C4-2B (cell line): ENCODE measurements around the gene ZNF354B.
A peak's percentile ranks its signal among the peaks of the same experiment; 100 is the strongest.
"Not testable (repeated sequence)": the region's sequence is repeated elsewhere in the genome, so short reads cannot be mapped to it uniquely, and the experiment has no call there.

Source experiments
- H3K27ac ChIP-seq: fragments of 450-650 bp; 2 replicates; pipeline ENCODE4 v1.5.1; 2017
- CTCF ChIP-seq: fragments of 450-650 bp; conservative IDR thresholded peaks from 2 replicates; pipeline ENCODE4 v1.5.1; 2017; ENCODE audit warnings: mild to moderate bottlenecking
- ZFX ChIP-seq: fragments of 450-650 bp; IDR thresholded peaks from 2 replicates; pipeline ENCODE4 v1.6.1; 2017

ZNF354B gene

GRCh38 chr5:178831049-178831448 lies 28.7 kb upstream of the ZNF354B start:
- TF ChIP-seq CTCF = peak; percentile 21; the same call in 1 of the 2 replicates
- no peak for TF ChIP-seq ZFX
- H3K27ac ChIP-seq = no peak overlapping the region

GRCh38 chr5:178832618-178833201 lies 27.0 kb upstream of the ZNF354B start:
- TF ChIP-seq ZFX (no peak), CTCF (no peak)
- no peak overlapping the region for H3K27ac ChIP-seq

- no peak overlapping the region for H3K27ac ChIP-seq
- TF ChIP-seq ZFX = no peak
These were observed 23.1 kb upstream of the ZNF354B start for GRCh38 chr5:178836628-178837027.

DNA sequence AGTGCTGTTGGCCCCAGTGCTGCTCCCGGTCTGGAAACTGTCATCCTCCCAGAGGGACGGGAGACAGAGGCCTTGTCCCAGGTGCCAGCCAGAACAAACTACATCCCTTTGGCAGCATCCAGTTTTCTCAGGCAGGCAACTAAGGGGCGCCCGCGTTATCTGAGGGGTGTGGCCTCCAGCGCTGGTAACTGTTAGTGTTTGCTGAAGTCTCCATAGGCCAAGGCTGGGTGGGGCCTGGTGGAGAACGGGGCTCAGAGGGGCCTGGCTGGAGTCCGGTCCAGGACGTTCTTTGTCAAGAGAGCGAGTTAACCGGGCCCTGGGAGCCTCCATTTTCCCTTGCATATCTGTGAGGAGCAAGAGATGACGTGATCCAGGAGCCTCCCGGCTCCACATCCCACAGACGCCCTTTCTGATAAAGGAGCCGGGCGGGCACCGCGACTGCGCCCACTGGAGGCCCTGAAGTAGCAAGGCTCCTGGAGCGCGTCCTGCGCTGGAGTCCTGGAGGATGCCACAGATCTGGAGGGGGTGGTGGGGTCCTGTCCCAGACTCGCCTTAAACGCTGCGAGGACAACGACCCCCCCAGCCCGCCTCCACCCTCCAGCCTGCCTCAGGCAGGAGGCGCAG lies 20.9 kb upstream of the ZNF354B start:
- H3K27ac ChIP-seq = not testable (repeated sequence)

DNA sequence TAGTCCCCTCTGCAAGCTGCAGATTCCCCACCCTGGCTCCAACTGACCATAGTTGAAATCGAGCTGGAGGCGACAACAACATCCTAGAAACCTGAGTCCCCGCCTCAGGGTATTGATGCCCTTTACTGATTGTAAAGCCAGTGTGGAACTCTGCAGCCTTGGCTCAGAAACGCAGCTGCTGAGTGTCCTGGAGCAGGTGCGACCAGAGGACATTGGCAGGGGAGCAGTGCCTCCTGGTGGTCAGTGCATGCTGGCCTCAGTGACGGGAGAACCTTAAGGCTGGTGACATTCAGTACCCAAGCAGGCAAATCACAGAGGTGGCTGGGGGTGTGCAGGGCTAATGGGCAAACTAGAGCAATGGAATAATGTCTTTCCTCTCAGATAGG lies 20.4 kb upstream of the ZNF354B start:
- TF ChIP-seq CTCF (peak; percentile 88), ZFX (no peak)
- H3K27ac ChIP-seq = no peak overlapping the region; the same call in 1 of the 2 replicates

- not testable (repeated sequence) for H3K27ac ChIP-seq
These were observed 19.4 kb upstream of the ZNF354B start for GRCh38 chr5:178840399-178840798.

DNA sequence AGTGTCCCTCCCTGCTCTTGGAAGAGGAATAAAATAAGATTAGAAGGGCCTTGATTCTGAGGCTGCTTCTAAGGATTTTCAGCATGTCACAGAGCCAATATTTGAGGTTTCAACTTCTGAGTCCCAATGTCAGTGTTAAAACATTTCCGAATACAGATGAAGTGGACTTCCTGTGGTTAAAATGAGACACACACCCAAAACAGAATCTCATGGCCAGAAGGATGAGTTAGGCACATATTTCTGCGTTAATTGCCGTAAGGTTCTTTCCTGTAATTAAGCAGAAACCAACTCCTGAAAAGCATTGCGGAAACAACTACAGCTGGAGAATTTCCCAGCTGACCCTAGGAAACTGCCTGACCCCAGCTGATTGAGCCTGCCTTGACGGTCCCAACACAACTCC lies 10.4 kb upstream of the ZNF354B start:
- no peak for TF ChIP-seq ZFX
- TF ChIP-seq CTCF = no peak
- no peak overlapping the region for H3K27ac ChIP-seq

DNA sequence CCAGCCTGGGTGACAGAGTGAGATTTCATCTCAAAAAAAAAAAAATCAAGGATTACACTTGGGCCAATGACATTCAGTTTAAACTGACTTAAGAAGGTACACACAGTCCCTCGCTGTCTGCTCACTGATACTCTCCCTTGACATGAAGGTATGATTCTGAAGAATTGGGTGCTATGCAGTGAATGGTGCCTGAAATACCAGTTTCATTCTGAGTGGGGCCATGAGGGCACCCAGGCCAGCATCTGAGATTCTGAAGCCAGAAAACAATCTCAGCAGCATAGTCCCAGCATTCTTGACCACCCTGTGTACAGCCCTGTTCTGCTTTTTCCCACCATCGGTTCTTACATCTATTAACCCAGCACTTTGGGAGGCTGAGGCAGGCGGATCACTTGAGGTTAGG lies 7.8 kb upstream of the ZNF354B start:
- TF ChIP-seq ZFX (no peak), CTCF (no peak)
- no peak overlapping the region for H3K27ac ChIP-seq

GRCh38 chr5:178854284-178854683 lies 5.5 kb upstream of the ZNF354B start:
- H3K27ac ChIP-seq = no peak overlapping the region
- no peak for TF ChIP-seq CTCF
- TF ChIP-seq ZFX = no peak

DNA sequence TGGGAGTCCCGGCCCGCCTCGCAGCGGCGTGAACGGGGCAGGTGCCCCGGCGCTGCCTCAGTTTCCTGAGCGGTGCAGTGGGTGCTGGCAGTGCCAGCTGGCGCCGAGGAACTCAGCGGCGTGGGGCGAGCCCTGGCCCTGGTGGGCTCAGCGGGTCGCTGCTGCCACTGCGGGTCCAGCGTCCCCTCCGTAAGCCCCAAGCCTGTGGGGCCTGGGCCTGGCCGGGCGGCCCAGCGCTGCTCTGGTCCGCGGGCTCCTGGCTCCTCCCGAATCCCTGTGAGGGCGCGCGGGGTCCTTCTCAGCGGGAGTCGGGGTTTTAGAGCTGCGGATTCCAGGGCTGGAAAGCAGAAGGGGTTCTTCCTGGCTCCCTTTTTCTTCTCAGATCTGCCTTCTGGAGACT lies 862 bp downstream of the ZNF354B start:
- H3K27ac ChIP-seq = peak overlapping the region; percentile 85
